ENCODE results near the gene GPR4. TPM values are rescaled to one million over a fixed set of nuclear protein-coding genes. Genes with fewer than 3 reads are reported as not detected.

The GPR4 gene
- total RNA-seq, 1 donor from 2014 or later, result not detected

- POLR2A ChIA-PET, result interaction anchor here (0.5 to 2.3 kb wide), 4 partner anchors 28 to 103 kb away, joined by 4 to 12 read pairs (median 6); partner anchors contain the start of gene OPA3
- intact Hi-C loops (cut with micrococcal nuclease), result no loop called here
- Mint-ChIP-seq H3K9me3 (peaks cover under 1% of the 10 kb centered on the region), H3K27ac (peak overlapping the region; percentile 71), H3K36me3 (ENCODE audit: low read depth) (peaks cover 78% of the 10 kb centered on the region), H3K4me3 (no peak overlapping the region), H3K4me1 (peaks cover 11% of the 10 kb centered on the region), H3K27me3 (no peaks in the 10 kb centered on the region)
- TF ChIP-seq CTCF (IDR thresholded peaks at IDR 0.05), result no peak
- CTCF ChIA-PET, result interaction anchor here (1.4 to 2.1 kb wide), 3 partner anchors 28 to 175 kb away, joined by 3 to 4 read pairs (median 4); no protein-coding TSS in a partner anchor
- ATAC-seq (ENCODE audit: low read depth), result peak; percentile 47
- DNase-seq, result no peak
Measured at GRCh38 chr19:45613926-45614725, 12.1 kb upstream of the GPR4 start.

GRCh38 chr19:45608948-45609347 is 6.9 kb upstream of the GPR4 start:
- CTCF ChIA-PET, result no interaction called here
- H3K4me1 Mint-ChIP-seq, result peaks cover 10% of the 10 kb centered on the region
- no peaks in the 10 kb centered on the region for H3K27me3 Mint-ChIP-seq

GRCh38 chr19:45607071-45608029 is 5.3 kb upstream of the GPR4 start:
- intact Hi-C loops (cut with micrococcal nuclease), result loop anchor here (1.0 kb wide), 2 partner anchors 36 to 74 kb away; no protein-coding TSS in a partner anchor
- H3K27ac Mint-ChIP-seq, result peak overlapping the region; percentile 24
- H3K36me3 Mint-ChIP-seq (ENCODE audit: low read depth), result peaks cover 31% of the 10 kb centered on the region
- H3K4me1 Mint-ChIP-seq, result peaks cover 11% of the 10 kb centered on the region
- peaks cover 10% of the 10 kb centered on the region for H3K27me3 Mint-ChIP-seq
- ChIA-PET POLR2A (interaction anchor here (1.1 to 1.4 kb wide), 2 partner anchors 11 to 34 kb away, joined by 3 to 4 read pairs; no protein-coding TSS in a partner anchor), CTCF (interaction anchor here (0.6 to 4.6 kb wide), 3 partner anchors 35 to 45 kb away, joined by 3 to 32 read pairs (median 3); no protein-coding TSS in a partner anchor)
- TF ChIP-seq CTCF (IDR thresholded peaks at IDR 0.05), result no peak
- peak overlapping the region; percentile 24 for H3K4me3 Mint-ChIP-seq
- ATAC-seq (ENCODE audit: low read depth), result peak; percentile 61
- DNase-seq, result peak; percentile 40
- peaks cover 5% of the 10 kb centered on the region for H3K9me3 Mint-ChIP-seq

More at GRCh38 chr19:45608948-45609347, 6.9 kb upstream of the GPR4 start:
- no peak for DNase-seq
- Mint-ChIP-seq H3K4me3 (no peak overlapping the region), H3K36me3 (ENCODE audit: low read depth) (peaks cover 43% of the 10 kb centered on the region), H3K27ac (no peak overlapping the region), H3K9me3 (peaks cover 5% of the 10 kb centered on the region)
- POLR2A ChIA-PET, result no interaction called here
- intact Hi-C loops (cut with micrococcal nuclease), result no loop called here
- ATAC-seq (ENCODE audit: low read depth), result no peak
- no peak for TF ChIP-seq CTCF (IDR thresholded peaks at IDR 0.05)

GRCh38 chr19:45601115-45601514 is 897 bp downstream of the GPR4 start:
- ChIA-PET POLR2A (no interaction called here), CTCF (no interaction called here)
- peaks cover 62% of the 10 kb centered on the region for H3K27me3 Mint-ChIP-seq
- intact Hi-C loops (cut with micrococcal nuclease), result no loop called here
- H3K4me1 Mint-ChIP-seq, result peaks cover 32% of the 10 kb centered on the region
- H3K4me3 Mint-ChIP-seq, result no peak overlapping the region
- no peak for DNase-seq
- H3K36me3 Mint-ChIP-seq (ENCODE audit: low read depth), result no peaks in the 10 kb centered on the region
- no peaks in the 10 kb centered on the region for H3K9me3 Mint-ChIP-seq
- no peak for ATAC-seq (ENCODE audit: low read depth)
- no peak overlapping the region for H3K27ac Mint-ChIP-seq
- TF ChIP-seq CTCF (IDR thresholded peaks at IDR 0.05), result no peak

All from activated B cell treated with CpG ODN at 0.5 μM for 24 hours (primary cell).